Spleen (tissue), 11 donors: ENCODE results near the gene IGF1R. TPM values are rescaled to one million over a fixed set of nuclear protein-coding genes. Genes with fewer than 3 reads are reported as not detected.

Experiments used
- DNase-seq: peaks from one replicate; pipeline ENCODE4 v3.0.0-alpha.2; 2020
- H3K27ac ChIP-seq, 8 donors: fragments of 200-600 bp; sonication (generic) in 7 of 8; 1 replicate in 4 of 8; 2 replicates in 4 of 8; pipeline versions ENCODE4 v1.5.0 to v1.8.0; 2016 to 2021; ENCODE audit warnings: inconsistent platforms in 4 of 8, mild to moderate bottlenecking in 4 of 8, moderate library complexity in 1 of 8
- H3K27me3 ChIP-seq, 7 donors: fragments of 200-600 bp; sonication (generic) in 6 of 7; replicated peaks in 1 of 7; 1 replicate in 4 of 7; 2 replicates in 3 of 7; pipeline versions ENCODE4 v1.5.0 to v1.8.0; 2016 to 2021; ENCODE audit warnings: inconsistent platforms in 3 of 7, mild to moderate bottlenecking in 1 of 7
- H3K36me3 ChIP-seq, 6 donors: fragments of 200-600 bp; sonication (generic) in 5 of 6; 1 replicate in 4 of 6; 2 replicates in 2 of 6; pipeline versions ENCODE4 v1.5.0 to v1.8.0; 2016 to 2021; ENCODE audit warnings: inconsistent platforms in 2 of 6
- H3K4me1 ChIP-seq, 6 donors: fragments of 200-600 bp; sonication (generic) in 5 of 6; 1 replicate in 3 of 6; 2 replicates in 3 of 6; pipeline versions ENCODE4 v1.5.0 to v1.8.0; 2016 to 2021; ENCODE audit warnings: inconsistent platforms in 3 of 6
- H3K4me3 ChIP-seq, 8 donors: fragments of 200-600 bp; sonication (generic) in 7 of 8; 1 replicate in 4 of 8; 2 replicates in 4 of 8; pipeline versions ENCODE4 v1.5.0 to v1.8.0; 2016 to 2021; ENCODE audit warnings: inconsistent platforms in 4 of 8, mild to moderate bottlenecking in 4 of 8, moderate library complexity in 2 of 8
- H3K9me3 ChIP-seq, 8 donors: fragments of 200-600 bp; sonication (generic) in 7 of 8; 1 replicate in 4 of 8; 2 replicates in 4 of 8; pipeline versions ENCODE4 v1.5.0 to v1.8.0; 2016 to 2021; ENCODE audit warnings: inconsistent platforms in 4 of 8
- CTCF ChIP-seq, 11 experiments: fragments of 200-600 bp in 7 of 11; fragments of 450-650 bp in 4 of 11; sonication (generic) in 4 of 11; IDR thresholded peaks in 8 of 11; conservative IDR thresholded peaks in 3 of 11; 1 replicate in 7 of 11; 2 replicates in 4 of 11; pipeline versions ENCODE4 v1.4.0 to v1.8.0; 2016 to 2021; ENCODE audit warnings: antibody characterized with exemption in 11 of 11, inconsistent platforms in 4 of 11, mild to moderate bottlenecking in 1 of 11
- POLR2A ChIP-seq, 3 donors: fragments of 450-650 bp; IDR thresholded peaks; one replicate each; pipeline ENCODE4 v1.5.1; 2017; ENCODE audit warnings: antibody characterized with exemption in 3 of 3, mild to moderate bottlenecking in 1 of 3
- POLR2AphosphoS5 ChIP-seq, 3 donors: sonication (generic); formaldehyde crosslinking; IDR thresholded peaks; one replicate each; pipeline ENCODE4 v1.5.1; 2017; ENCODE audit warnings: antibody characterized with exemption in 3 of 3
- WGBS, 5 donors: extraction: QIAGEN DNeasy Blood & Tissue Kit in 3 of 5; methylation state at CpG; one replicate each; pipeline versions ENCODE4 v1.1.5 to v1.1.7; 2013 to 2018; 5-methylcytosine and 5-hydroxymethylcytosine counted together
- intact Hi-C: fragments of 100-400 bp; cut with DNase I; formaldehyde crosslinking; loops from one replicate; pipeline ENCODE4 v1.15.0; 2023; ENCODE audit warnings: low total_unique reads
- polyA plus RNA-seq, 3 donors: library from polyadenylated mRNA; stranded (reverse); fragments of 200-250 nt; gene quantifications; one replicate each; pipeline ENCODE4 v1.2.1, GENCODE V29; 2013
- total RNA-seq, 7 donors: library from RNA; depleted of rRNA in 3 of 7; stranded (reverse); fragments of >200 nt in 3 of 7; fragmentation: NEBNext Ultra II Directional in 4 of 7; extraction: Animal tissue kit (Norgen Biotek cat#: 25700) in 4 of 7; gene quantifications; one replicate each; pipeline versions ENCODE4 v1.1.0 to v1.2.1, GENCODE V29; 2016 to 2021
- donor health status: healthy with polysubstance abuse.
- donor health status: DM: no; HTN: no; CAD: no; lungs with moderate emphysema.
- donor health status: DM: no; HTN: no; CAD: no.
- donor health status: Bipolar disorder and iron deficiency.
- donor health status: healthy.
- donor health status: DM: no; HTN: no; CAD: no.
- donor health status: DM: yes; HTN: yes; CAD: no.

The IGF1R gene
- total and polyA plus RNA-seq, 10 donors: 1.1 to 104 (median 53.1) TPM

- DNase-seq: no peak
- intact Hi-C loops: no loop called here
- WGBS, 5 donors: 71 to 84% (median 75%) methylated on average over 6 of the region's 6 CpGs
Measured at GRCh38 chr15:98842192-98842972, 194.0 kb downstream of the IGF1R start.

DNA sequence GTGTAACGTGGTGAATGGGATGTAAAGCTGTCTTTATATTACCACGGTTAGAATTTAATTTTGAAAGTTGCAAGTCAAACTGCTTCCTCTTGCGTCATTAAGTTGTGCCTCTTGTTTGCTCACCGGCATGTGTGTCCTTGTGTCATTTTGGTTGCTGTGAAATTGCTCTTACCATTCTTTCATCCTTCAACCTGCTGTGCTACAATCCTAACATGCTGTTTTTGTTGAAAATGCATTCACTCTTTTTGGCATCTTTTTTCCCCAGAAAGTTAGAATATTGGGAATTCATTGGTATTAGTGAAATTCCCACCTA is 194.6 kb downstream of the IGF1R start:
- 42 to 72% (median 56%) methylated on average over 4 of the region's 4 CpGs for WGBS, 5 donors

More at GRCh38 chr15:98842192-98842972, 194.0 kb downstream of the IGF1R start:
- Histone ChIP-seq H3K36me3 (no peaks in the 10 kb centered on the region), H3K27me3 (no peaks in the 10 kb centered on the region), H3K9me3 (no peaks in the 10 kb centered on the region), H3K27ac (peak overlapping the region in 1 of 8 donors; percentile 20), H3K4me3 (no peak overlapping the region), H3K4me1 (peaks cover 0 to 36% (median 6%) of the 10 kb centered on the region in 6 donors)
- TF ChIP-seq POLR2AphosphoS5 (IDR thresholded peaks at IDR 0.05) (no peak), POLR2A (IDR thresholded peaks at IDR 0.05) (no peak), CTCF (IDR thresholded peaks at IDR 0.05 in 8 of 11, conservative IDR thresholded peaks at IDR 0.05 in 3 of 11) (no peak)

GRCh38 chr15:98843844-98844243 is 195.5 kb downstream of the IGF1R start:
- Histone ChIP-seq H3K27me3 (no peaks in the 10 kb centered on the region), H3K36me3 (no peaks in the 10 kb centered on the region), H3K27ac (no peak overlapping the region), H3K4me3 (no peak overlapping the region), H3K4me1 (peaks cover 0 to 36% (median 6%) of the 10 kb centered on the region in 6 donors), H3K9me3 (no peaks in the 10 kb centered on the region)
- DNase-seq: no peak
- TF ChIP-seq CTCF (IDR thresholded peaks at IDR 0.05 in 8 of 11, conservative IDR thresholded peaks at IDR 0.05 in 3 of 11) (no peak), POLR2A (IDR thresholded peaks at IDR 0.05) (no peak), POLR2AphosphoS5 (IDR thresholded peaks at IDR 0.05) (no peak)
- intact Hi-C loops: no loop called here
- 83 to 91% (median 90%) methylated on average over 4 of the region's 4 CpGs for WGBS, 5 donors

More for the DNA sequence above, 194.6 kb downstream of the IGF1R start:
- TF ChIP-seq POLR2AphosphoS5 (IDR thresholded peaks at IDR 0.05) (no peak), POLR2A (IDR thresholded peaks at IDR 0.05) (no peak), CTCF (IDR thresholded peaks at IDR 0.05 in 8 of 11, conservative IDR thresholded peaks at IDR 0.05 in 3 of 11) (no peak)
- Histone ChIP-seq H3K4me3 (no peak overlapping the region), H3K27me3 (no peaks in the 10 kb centered on the region), H3K36me3 (no peaks in the 10 kb centered on the region), H3K9me3 (no peaks in the 10 kb centered on the region), H3K27ac (peak overlapping the region in 2 of 8 donors; percentile 20 to 31), H3K4me1 (peaks cover 0 to 36% (median 6%) of the 10 kb centered on the region in 6 donors)
- intact Hi-C loops: no loop called here
- no peak for DNase-seq

GRCh38 chr15:98844261-98844660 is 195.9 kb downstream of the IGF1R start:
- intact Hi-C loops: no loop called here
- TF ChIP-seq POLR2A (IDR thresholded peaks at IDR 0.05) (no peak), CTCF (IDR thresholded peaks at IDR 0.05 in 8 of 11, conservative IDR thresholded peaks at IDR 0.05 in 3 of 11) (no peak), POLR2AphosphoS5 (IDR thresholded peaks at IDR 0.05) (no peak)
- Histone ChIP-seq H3K4me1 (peaks cover 0 to 36% (median 6%) of the 10 kb centered on the region in 6 donors), H3K36me3 (no peaks in the 10 kb centered on the region), H3K9me3 (no peaks in the 10 kb centered on the region), H3K4me3 (no peak overlapping the region), H3K27me3 (no peaks in the 10 kb centered on the region), H3K27ac (peak overlapping the region in 2 of 8 donors; percentile 2 to 54)
- no peak for DNase-seq
- WGBS, 5 donors: 63 to 71% (median 69%) methylated on average over 3 of the region's 3 CpGs
